Posterior vena cava (tissue), 2 donors: Measurements from ENCODE around the gene FBRSL1. TPM values are rescaled to one million over a fixed set of nuclear protein-coding genes. Genes with fewer than 3 reads are reported as not detected.

Experiments
- DNase-seq: peaks from one replicate; pipeline ENCODE4 v3.0.0-alpha.2; 2020; ENCODE audit warnings: low spot score
- intact Hi-C, 2 donors: fragments of 100-400 bp; cut with DNase I; formaldehyde crosslinking; loops; one replicate each; pipeline versions ENCODE4 v1.14.1 to v1.14.2; 2022 to 2023
- total RNA-seq, 2 donors: library from RNA; stranded (reverse); fragmentation: NEBNext Ultra II Directional; extraction: Animal tissue kit (Norgen Biotek cat#: 25700); gene quantifications; one replicate each; pipeline ENCODE4 v1.2.1, GENCODE V29; 2021
- donor health status: DM: yes; HTN: yes; CAD: no.
- donor health status: DM: yes; HTN: yes; CAD: no.

Gene FBRSL1
- total RNA-seq, 2 donors from 2014 or later: 34.0 to 35.8 TPM

DNA sequence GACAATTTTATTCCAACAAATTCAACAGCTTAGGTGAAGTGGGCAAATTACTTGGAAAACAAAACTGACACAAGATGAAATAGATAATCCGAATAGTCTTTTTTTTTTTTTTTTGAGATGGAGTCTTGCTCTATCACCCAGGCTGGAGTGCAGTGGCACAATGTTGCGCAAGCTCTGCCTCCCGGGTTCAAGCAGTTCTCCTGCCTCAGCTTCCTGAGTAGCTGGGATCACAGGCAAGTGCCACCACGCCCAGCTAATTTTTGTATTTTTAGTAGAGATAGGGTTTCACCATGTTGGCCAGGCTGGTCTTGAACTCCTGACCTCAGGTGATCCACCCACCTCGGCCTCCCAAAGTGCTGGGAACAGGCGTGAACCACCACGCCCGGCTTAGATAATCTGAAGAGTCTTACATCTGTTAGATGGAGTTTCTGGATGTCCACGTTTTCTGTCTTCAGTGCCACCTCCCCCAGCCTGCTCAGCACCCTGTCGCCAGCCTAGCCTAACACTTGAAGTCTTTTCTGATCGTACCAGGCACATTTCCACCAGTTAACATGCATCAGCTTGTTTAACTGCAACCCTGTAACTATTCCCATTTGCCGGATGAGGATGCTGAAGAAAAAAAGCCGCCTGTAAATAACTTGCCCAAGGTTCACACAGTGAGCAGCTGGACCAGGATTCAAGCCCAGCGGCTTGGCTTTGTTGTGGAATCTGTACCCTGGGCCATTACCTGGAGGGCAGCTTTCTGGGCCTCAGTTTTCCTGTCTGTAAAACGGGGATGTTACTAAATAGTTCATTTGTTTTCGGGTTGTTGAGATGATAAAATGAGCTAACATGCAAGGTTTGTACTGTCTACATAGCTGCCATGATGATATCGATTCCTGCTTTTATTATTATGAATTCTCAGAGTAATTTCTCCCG, 26.4 kb downstream of the FBRSL1 start:
- intact Hi-C loops: no loop called here
- DNase-seq: no peak

DNA sequence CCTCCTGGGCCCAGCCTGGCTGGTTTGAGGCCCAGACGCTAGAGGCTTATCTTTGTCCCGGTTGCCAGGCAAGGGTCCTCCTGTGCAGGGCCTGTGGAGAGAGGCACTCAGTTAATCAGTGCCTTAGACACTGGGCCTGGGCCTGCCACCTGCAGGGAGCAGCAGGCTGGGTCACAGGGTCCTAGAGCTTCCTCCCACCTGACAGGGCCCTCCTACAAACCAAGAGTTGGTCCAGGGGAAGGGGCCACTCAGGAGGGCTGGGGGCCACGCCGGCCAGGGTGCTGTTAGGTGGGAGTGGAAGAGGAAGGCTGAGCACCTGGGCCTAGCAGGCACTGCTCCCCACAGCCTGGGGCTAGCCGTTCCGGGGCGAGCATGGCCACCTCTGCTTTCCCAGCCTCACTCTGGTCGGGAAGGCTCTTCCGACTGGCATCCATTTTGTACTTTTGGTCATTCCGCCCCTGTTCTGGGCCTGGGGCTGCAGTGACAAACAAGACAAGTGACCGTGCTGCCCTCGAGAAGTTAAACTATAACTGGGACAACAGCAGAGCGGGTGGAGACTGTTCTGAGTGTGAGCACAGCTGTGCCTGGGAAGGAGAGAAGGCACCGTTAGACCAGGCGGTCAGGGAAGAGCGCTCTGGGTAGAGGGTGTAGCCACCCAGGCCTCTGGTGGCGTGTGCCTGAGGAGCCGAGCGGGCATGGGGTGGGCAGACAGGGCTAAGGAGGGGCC, 27.2 kb downstream of the FBRSL1 start:
- intact Hi-C loops: no loop called here
- no peak for DNase-seq

DNA sequence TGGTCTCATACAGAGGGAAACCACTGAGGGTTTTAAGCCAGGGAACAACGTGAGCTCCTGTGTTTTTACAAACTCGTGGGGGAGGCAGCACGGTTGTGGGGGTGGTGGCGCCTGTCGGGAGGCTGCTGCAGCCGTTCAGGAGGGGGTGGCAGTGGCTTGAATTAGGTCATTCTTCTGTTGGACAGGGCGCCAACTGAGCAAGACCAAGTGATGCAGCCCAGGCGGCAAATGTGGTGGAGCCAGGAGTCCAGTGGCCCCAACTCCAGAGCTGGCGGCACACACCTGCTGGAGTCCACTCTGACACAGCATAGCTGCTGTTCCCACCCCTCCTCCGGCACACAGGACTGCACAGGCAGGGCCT, 27.8 kb downstream of the FBRSL1 start:
- intact Hi-C loops: no loop called here
- no peak for DNase-seq

DNA sequence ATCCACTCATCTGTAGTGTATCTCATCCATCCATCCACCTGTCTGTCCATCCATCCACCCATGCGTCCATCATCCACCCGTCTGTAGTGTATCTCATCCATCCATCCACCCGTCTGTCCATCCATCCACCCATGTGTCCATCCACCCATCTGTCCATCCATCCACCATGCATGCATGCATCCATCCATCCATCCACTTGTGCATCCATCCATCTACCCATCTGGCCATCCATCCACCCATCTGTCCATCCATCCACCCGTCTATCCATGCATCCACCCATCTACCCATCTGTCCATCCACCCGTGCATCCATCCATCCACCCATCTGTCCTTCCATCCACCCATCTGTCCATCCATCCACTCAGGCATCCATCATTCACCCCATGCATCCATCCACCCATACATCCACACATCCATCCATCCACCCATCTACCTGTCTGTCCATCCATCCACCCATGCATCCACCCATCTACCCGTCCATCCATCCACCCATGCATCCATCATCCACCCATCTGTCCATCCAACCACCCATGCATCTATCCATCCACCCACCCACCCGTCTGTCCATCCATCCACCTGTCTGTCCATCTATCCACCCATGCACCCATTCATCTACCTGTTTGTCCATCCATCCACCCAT, 28.5 kb downstream of the FBRSL1 start:
- intact Hi-C loops: no loop called here
- no peak for DNase-seq

DNA sequence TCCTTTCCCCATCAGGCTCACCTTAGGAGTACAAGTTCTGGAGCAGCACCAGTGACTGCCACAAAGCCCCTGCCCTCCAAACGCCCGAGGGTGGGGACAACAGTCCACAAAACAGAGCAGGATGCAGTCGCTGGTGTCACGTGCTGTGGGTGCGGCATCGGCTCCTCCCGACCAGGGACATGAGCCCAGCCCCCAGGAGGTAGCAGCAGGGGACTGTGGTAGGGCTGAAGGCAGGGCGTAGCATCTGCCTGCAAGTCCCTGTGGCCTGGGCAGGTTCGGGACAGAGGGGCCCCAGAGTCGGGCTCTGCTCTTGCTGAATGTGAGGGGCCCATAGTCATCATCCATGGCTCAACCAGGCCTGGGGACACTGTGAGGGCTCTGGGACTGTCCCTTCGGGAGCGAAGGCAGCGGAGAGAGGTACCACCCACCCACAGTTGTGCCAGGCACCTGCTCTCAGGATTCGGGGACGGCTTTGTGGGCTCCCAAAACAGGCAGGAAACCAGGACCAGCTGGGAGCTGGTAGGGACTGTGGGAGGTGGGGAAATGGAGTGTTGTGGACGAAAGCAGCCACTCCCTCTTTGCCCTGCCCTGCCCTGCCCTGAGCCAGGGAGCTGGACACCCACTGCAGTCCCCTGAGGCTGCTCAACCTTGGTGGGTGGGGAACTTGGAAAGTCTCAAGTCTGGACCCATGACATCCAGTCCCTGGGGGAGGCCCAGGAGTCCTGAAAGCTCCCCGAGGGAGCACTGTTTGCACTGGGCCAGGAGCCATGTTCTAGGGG, 30.7 kb downstream of the FBRSL1 start:
- no peak for DNase-seq
- intact Hi-C loops: loop anchor here (10.0 kb wide), 2 partner anchors 96 to 106 kb away; no protein-coding TSS in a partner anchor

DNA sequence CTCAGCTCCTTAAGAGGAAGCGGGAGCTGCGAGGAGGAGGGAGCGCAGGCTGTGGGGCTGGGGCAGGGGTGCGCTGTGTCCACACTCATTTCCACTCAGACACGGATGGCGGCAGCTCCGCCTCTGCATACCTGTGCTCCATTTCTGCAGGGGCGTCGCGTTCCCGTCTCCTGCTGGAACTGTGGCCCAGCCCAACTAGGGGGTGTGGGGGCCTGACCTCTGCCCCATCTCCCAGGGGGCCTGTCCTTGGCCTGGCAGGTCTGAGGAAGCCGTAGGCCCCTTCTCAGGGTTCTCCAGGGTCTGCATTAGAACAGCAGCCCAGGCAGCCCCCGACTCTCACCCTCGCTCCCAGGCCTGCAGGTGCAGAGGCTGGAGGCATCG, 31.2 kb downstream of the FBRSL1 start:
- intact Hi-C loops: loop anchor here (10.0 kb wide), 2 partner anchors 96 to 106 kb away; no protein-coding TSS in a partner anchor
- DNase-seq: no peak

DNA sequence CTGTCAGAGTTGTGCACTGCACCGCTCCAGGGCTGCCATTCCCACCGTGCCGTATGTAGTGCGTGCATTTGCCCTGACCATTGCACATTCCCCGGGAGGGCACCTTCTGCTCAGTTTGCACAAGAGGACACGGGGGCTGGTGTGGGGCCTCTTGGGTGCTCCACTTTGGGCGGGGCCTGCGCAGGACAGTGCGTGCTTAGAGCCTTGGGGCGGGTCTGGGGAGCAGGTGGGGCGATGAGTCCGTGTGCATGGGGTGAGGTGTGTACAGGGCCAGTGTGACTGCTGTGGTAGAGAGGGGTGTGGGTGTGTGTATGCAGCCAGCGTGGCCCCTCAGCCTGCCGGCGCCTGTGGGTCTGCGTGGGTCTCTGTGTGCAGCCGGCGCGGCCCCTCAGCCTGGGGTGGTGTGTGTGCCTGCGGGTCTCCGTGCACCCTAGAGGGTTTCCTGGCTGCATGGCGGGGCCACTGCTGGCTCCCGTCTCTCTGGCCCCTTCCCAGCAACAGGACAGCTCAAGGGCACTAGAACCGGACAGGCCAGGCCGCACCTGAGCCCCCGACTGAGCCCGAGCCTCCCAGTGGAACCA, 31.9 kb downstream of the FBRSL1 start:
- intact Hi-C loops: loop anchor here (1.0 to 10.0 kb wide), 3 partner anchors 17 to 107 kb away; no protein-coding TSS in a partner anchor

DNA sequence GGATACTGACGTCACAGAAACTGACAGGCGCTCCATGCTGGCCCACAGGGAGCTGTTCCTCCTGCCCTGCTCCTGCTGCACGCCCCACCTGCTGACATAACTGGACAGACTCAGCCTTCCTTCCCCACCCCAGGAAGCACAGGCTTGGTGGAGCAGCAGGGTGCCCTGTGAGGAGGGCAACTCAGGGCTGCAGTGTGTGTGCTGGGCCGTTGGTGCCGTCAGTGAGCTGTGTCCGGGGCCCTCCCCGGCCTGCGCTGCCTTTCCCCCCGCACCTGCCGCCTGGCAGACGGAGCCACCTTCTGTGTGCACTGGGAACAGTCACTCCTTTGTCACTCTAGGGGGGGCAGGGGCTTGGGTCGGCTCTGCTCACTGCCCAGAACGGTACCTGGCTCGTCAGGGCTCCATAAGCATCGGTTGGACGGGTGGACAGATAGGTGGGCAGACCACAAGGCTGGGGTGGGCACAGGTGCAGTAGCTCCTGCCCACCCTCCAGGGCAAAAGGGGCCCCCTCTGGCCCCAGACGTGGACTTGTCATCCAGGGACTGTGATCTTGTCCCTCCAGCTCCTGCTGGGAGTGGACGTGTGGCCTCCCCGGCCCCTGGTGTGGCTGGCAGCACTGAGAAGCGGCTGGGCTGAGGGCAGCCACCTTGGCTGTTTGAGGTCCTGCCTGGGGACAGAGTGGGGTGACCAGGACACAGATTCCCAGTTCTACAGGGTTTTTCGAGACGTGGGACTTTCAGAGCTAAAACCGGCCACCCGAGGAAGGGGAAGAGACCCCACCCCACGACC, 32.8 kb downstream of the FBRSL1 start:
- no peak for DNase-seq
- intact Hi-C loops: loop anchor here (1.0 to 10.0 kb wide), 3 partner anchors 17 to 108 kb away; no protein-coding TSS in a partner anchor

More for the DNA sequence above, 31.9 kb downstream of the FBRSL1 start:
- no peak for DNase-seq

DNA sequence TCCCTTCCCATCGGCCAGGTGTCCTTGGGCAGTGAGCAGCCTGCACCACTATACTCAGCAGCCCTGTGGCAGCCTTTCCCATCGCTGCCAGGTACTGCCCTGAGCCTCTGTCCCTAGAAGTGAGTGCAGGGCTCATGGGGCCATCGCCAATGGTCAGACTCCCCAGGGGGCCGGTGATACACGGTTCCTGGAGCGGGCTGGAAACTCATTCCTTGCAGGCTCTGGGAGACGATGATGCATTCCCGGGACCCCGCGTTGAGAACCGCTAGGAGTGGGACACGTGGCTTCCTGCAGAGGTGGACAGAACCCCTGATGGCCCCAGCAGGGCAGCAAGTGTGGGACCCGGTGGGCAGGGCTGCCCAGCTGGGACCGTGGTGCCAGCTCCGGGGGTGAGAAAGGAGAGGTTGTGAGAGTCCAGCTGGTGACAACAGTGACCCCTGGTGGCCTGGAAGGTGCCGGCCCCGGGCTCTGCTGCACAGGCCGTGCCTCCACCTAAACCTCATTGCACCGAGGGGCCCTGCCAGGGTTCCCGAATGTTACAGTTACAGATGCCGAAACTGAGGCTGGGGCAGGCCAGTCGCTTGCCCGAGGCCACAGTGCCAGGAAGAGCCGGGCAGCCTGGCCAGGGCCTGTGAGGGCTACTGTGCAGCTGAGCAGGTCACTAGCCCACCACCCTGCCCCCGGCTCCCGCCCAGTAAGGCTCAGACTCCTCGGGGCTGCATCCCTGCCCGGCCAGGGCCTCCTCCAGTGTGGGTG, 33.8 kb downstream of the FBRSL1 start:
- peak; percentile 92 for DNase-seq
- intact Hi-C loops: loop anchor here (10.0 kb wide), 2 partner anchors 99 to 109 kb away; no protein-coding TSS in a partner anchor

DNA sequence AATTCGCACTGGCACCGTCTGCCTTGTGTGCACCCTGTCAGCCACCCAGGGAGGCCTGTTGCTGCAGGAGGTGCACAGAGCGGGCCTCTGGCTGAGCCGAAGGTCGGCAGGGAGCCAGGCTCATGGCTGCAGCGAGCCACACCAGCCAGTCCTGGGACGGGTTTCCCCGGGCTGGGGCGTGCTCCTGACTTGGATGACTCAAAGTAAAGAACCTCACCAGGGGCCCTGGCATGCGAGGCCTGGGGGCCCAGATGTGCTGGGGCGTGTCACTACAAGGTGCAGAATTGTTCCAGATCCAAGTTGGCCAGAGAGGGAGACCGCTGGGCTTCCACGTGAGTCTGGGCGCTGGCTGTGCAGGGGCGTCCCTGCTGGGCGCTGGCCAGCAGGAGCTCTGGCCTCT, 34.5 kb downstream of the FBRSL1 start:
- intact Hi-C loops: loop anchor here (10.0 kb wide), 2 partner anchors 100 to 110 kb away; no protein-coding TSS in a partner anchor
- DNase-seq: no peak

DNA sequence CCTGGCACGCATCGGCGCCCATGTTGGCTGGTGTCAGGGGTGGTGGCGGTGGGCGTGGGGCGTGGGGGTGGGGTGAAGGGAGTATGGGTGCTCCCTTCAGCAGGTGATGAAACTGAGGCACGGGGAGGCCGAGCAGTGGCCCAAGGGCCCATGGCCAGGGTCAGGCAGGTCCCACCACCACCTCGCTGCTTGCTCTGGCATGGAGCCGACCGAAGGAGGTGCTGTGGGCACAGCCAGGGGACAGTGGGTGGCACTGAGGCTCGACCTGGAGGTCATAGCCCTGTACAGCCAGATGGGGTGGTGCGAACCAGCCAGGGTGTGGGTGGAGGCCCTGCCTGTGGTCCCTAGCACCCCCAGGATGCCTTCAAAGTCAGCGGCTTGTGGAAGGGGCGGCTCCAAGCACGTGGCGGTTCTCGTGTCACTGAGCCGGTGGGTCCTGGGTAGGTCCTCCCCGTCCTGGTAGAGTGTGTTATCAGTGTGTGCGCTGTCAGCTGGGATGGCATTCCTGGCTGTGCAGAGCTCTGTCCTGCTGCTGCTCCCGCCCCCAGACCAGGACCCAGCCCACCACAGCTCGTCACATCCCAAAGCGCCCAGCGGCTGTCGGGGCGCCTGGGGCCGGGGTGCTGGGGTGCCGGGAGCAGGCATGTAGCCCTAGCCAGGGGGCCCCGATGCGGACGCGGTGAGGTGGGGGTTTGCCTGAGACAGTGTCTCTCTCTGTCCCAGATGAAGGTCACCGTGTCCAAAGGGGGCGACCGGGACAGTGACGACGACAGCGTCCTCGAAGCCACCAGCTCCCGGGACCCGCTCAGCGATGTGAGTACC, 35.3 kb downstream of the FBRSL1 start:
- intact Hi-C loops: loop anchor here (10.0 kb wide), 2 partner anchors 100 to 110 kb away; no protein-coding TSS in a partner anchor
- DNase-seq: no peak

DNA sequence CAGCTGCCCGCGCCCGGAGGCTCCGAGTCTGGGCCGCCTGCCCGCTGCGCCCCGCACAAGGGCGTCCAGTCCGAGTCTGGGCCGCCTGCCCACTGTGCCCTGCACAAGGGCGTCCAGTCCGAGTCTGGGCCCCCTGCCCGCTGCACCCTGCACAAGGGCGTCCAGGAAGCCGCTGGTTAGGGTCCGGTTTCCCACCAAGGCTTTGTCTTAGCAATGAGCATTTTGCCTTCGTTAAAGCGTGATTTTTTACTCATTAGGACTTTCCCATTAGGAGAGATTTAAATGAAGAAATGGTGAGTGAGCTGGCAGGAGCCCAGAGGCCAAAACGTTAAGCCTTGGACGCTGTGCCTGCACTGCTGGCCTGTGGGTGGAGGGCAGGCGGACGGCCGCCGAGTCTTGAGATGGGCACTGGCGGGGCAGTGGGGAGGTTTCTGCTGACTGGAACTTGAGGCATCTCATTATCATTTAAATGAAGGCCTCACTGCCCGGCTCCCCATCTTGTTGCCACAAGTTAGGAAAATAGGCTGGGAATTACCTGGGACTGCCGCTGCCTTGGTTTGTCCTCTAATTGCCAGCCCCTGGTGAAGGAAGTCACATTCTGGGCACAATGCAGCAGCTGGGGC, 36.0 kb downstream of the FBRSL1 start:
- intact Hi-C loops: loop anchor here (10.0 kb wide), 2 partner anchors 101 to 111 kb away; no protein-coding TSS in a partner anchor
- no peak for DNase-seq

DNA sequence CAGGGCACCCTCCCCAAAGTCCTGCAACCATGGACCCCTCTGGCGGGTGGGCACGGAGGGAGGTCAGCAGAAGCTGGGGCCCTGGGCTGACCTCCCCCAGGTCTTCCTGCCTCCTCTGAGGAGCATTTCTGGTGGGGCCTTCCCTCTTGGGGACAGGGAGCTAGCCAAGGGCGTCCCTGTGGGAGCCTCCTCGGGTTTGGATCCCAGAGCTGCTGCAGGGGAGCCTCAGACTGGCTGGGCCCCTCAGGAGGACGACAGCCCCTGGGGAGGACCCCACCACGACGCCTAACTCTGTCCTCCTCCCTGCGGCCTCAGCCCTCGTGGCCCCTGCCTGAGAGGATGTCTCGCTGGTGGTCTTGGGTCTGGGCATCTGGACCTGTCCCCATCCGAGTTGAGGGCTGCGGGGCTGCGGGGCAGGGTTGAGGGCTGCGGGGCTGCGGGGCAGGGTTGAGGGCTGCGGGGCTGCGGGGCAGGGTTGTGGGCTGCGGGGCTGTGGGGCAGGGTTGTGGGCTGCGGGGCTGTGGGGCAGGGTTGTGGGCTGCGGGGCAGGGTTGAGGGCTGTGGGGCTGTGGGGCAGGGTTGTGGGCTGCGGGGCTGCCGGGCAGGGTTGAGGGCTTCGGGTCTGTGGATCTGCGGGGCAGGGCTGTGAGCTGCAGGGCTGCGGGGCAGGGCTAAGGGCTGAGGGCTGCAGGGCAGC, 37.4 kb downstream of the FBRSL1 start:
- DNase-seq: no peak
- intact Hi-C loops: loop anchor here (10.0 kb wide), 2 partner anchors 103 to 113 kb away; no protein-coding TSS in a partner anchor

DNA sequence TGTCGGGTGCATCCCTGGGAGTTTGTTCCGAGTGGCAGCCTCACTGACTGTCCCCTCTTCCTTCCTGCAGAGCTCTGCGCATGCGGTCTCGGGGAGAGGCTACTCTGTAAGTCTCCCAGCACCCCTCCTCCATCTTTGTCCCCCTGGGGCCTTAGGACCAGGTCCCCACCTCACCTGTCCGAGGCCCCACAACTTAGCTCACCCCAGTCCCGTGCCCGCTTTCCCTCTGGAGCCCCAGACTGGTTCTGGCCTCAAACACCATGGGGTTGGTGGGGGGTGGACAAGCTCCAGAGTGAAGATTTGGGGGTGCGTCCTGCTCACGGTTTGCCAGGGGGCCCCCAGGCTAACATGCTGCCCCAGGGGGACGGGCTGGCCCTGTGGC, 37.9 kb downstream of the FBRSL1 start:
- intact Hi-C loops: loop anchor here (10.0 kb wide), 2 partner anchors 103 to 113 kb away; no protein-coding TSS in a partner anchor
- no peak for DNase-seq

DNA sequence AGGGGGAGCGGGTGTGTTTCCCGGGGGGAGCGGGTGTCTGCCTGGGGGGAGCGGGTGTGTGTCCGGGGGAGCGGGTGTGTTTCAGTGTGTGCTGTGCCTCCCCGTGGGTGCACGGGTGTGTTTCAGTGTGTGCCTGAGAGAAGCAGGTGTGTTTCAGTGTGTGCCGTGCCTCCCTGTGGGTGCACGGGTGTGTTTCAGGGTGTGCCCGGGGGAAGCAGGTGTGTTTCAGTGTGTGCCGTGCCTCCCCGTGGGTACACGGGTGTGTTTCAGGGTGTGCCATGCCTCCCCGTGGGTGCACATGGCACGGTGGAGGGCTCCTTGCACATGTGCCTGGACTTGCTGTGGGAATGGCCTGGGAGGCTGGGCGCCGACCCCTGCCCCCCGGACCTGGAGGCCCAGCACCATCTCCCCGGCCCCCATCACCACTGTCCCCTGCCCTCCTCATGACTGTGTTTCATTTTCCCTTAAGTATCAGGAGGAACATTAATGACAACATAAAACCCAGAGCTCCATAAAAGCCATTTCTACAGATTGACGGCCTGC, 38.7 kb downstream of the FBRSL1 start:
- DNase-seq: no peak
- intact Hi-C loops: loop anchor here (10.0 kb wide), 2 partner anchors 104 to 114 kb away; no protein-coding TSS in a partner anchor
